Lower leg skin (tissue), 4 donors: ENCODE data around the gene C1orf167. TPM values are rescaled to one million over a fixed set of nuclear protein-coding genes. Genes with fewer than 3 reads are reported as not detected.

Experiments used
- DNase-seq, 2 donors: peaks; one replicate each; pipeline ENCODE4 v3.0.0-alpha.2; 2019; ENCODE audit warnings: low spot score in 2 of 2
- H3K4me3 ChIP-seq: fragments of 200-600 bp; sonication (generic); 2 replicates; pipeline ENCODE4 v1.5.1; 2017; ENCODE audit warnings: mild to moderate bottlenecking, low read depth; ENCODE audit not compliant: poor library complexity, severe bottlenecking
- CTCF ChIP-seq, 3 donors: fragments of 450-650 bp; IDR thresholded peaks; one replicate each; pipeline ENCODE4 v1.5.1; 2016; ENCODE audit warnings: antibody characterized with exemption in 3 of 3, mild to moderate bottlenecking in 3 of 3, moderate library complexity in 2 of 3
- POLR2A ChIP-seq, 2 donors: fragments of 450-650 bp; IDR thresholded peaks; one replicate each; pipeline ENCODE4 v1.6.1; 2016 to 2017; ENCODE audit warnings: antibody characterized with exemption in 2 of 2, mild to moderate bottlenecking in 1 of 2, moderate library complexity in 1 of 2
- WGBS, 2 donors: methylation state at CpG; one replicate each; pipeline ENCODE4 v1.1.5; 2018; 5-methylcytosine and 5-hydroxymethylcytosine counted together
- intact Hi-C: fragments of 100-400 bp; cut with DNase I; formaldehyde crosslinking; loops from one replicate; pipeline ENCODE4 v1.15.0; 2023; ENCODE audit warnings: low total_unique reads
- total RNA-seq, 4 donors: library from RNA; depleted of rRNA; stranded (reverse); fragments of >200 nt; gene quantifications; one replicate each; pipeline ENCODE4 v1.1.0, GENCODE V29; 2016

C1orf167 gene
- total RNA-seq, 4 donors from 2014 or later = 1.6 to 2.8 TPM; not detected in 2

GRCh38 chr1:11767922-11768704 is 6.1 kb downstream of the C1orf167 start:
- no peak overlapping the region for H3K4me3 ChIP-seq
- no peak for TF ChIP-seq CTCF (IDR thresholded peaks at IDR 0.05)
- no peak for TF ChIP-seq POLR2A (IDR thresholded peaks at IDR 0.05)
- intact Hi-C loops = no loop called here
- DNase-seq = no peak
- WGBS, 2 donors = 58 to 69% methylated on average over 16 of the region's 16 CpGs

GRCh38 chr1:11768821-11769220 is 6.8 kb downstream of the C1orf167 start:
- 38 to 41% methylated on average over 4 of the region's 4 CpGs for WGBS, 2 donors
- TF ChIP-seq POLR2A (IDR thresholded peaks at IDR 0.05) = no peak
- TF ChIP-seq CTCF (IDR thresholded peaks at IDR 0.05) = no peak
- intact Hi-C loops = no loop called here
- no peak overlapping the region for H3K4me3 ChIP-seq
- DNase-seq = no peak

GRCh38 chr1:11769274-11769673 is 7.3 kb downstream of the C1orf167 start:
- intact Hi-C loops = no loop called here
- 75 to 88% methylated on average over 4 of the region's 4 CpGs for WGBS, 2 donors

GRCh38 chr1:11770011-11770410 is 8.0 kb downstream of the C1orf167 start:
- intact Hi-C loops = no loop called here
- no peak for DNase-seq
- TF ChIP-seq CTCF (IDR thresholded peaks at IDR 0.05) = no peak
- TF ChIP-seq POLR2A (IDR thresholded peaks at IDR 0.05) = no peak

More at GRCh38 chr1:11769274-11769673, 7.3 kb downstream of the C1orf167 start:
- TF ChIP-seq CTCF (IDR thresholded peaks at IDR 0.05) (no peak), POLR2A (IDR thresholded peaks at IDR 0.05) (no peak)
- DNase-seq = no peak
- no peak overlapping the region for H3K4me3 ChIP-seq

GRCh38 chr1:11771481-11772043 is 9.6 kb downstream of the C1orf167 start:
- intact Hi-C loops = no loop called here
- DNase-seq = no peak
- WGBS, 2 donors = 72 to 79% methylated on average over 11 of the region's 11 CpGs
- TF ChIP-seq POLR2A (IDR thresholded peaks at IDR 0.05) (no peak), CTCF (IDR thresholded peaks at IDR 0.05) (no peak)
- H3K4me3 ChIP-seq = no peak overlapping the region

More at GRCh38 chr1:11770011-11770410, 8.0 kb downstream of the C1orf167 start:
- no peak overlapping the region for H3K4me3 ChIP-seq
